ENCODE data around the gene PDGFD. TPM values are rescaled to one million over a fixed set of nuclear protein-coding genes. Genes with fewer than 3 reads are reported as not detected.

The PDGFD gene
- total RNA-seq, 1 donor from 2014 or later, result 37.1 TPM

- DNase-seq (ENCODE audit: low spot score), result no peak
Measured at GRCh38 chr11:104001561-104002056, 162.3 kb downstream of the PDGFD start.

- DNase-seq (ENCODE audit: low spot score), result no peak
Measured at GRCh38 chr11:104000798-104001197, 163.1 kb downstream of the PDGFD start.

- no peak for DNase-seq (ENCODE audit: low spot score)
Measured at GRCh38 chr11:103998826-103999508, 165.0 kb downstream of the PDGFD start.

- no peak for DNase-seq (ENCODE audit: low spot score)
Measured at GRCh38 chr11:103997082-103997481, 166.9 kb downstream of the PDGFD start.

GRCh38 chr11:103995896-103996295 lies 168.1 kb downstream of the PDGFD start:
- DNase-seq (ENCODE audit: low spot score), result no peak

GRCh38 chr11:103994518-103994917 lies 169.4 kb downstream of the PDGFD start:
- no peak for DNase-seq (ENCODE audit: low spot score)

- DNase-seq (ENCODE audit: low spot score), result no peak
Measured at GRCh38 chr11:103994094-103994493, 169.9 kb downstream of the PDGFD start.

- DNase-seq (ENCODE audit: low spot score), result no peak
Measured at GRCh38 chr11:103993507-103993906, 170.4 kb downstream of the PDGFD start.

- no peak for DNase-seq (ENCODE audit: low spot score)
Measured at GRCh38 chr11:103988595-103988969, 175.4 kb downstream of the PDGFD start.

- no peak for DNase-seq (ENCODE audit: low spot score)
Measured at GRCh38 chr11:103987629-103988594, 176.0 kb downstream of the PDGFD start.

GRCh38 chr11:103985041-103985440 lies 178.9 kb downstream of the PDGFD start:
- no peak for DNase-seq (ENCODE audit: low spot score)

- no peak for DNase-seq (ENCODE audit: low spot score)
Measured at GRCh38 chr11:103980108-103980507, 183.8 kb downstream of the PDGFD start.

- no peak for DNase-seq (ENCODE audit: low spot score)
Measured at GRCh38 chr11:103978616-103979595, 185.0 kb downstream of the PDGFD start.

GRCh38 chr11:103972013-103972412 lies 191.9 kb downstream of the PDGFD start:
- DNase-seq (ENCODE audit: low spot score), result no peak

GRCh38 chr11:103970701-103971249 lies 193.2 kb downstream of the PDGFD start:
- no peak for DNase-seq (ENCODE audit: low spot score)

GRCh38 chr11:103968685-103969084 lies 195.3 kb downstream of the PDGFD start:
- DNase-seq (ENCODE audit: low spot score), result no peak

- no peak for DNase-seq (ENCODE audit: low spot score)
Measured at GRCh38 chr11:103967985-103968384, 196.0 kb downstream of the PDGFD start.

GRCh38 chr11:103964390-103964789 lies 199.6 kb downstream of the PDGFD start:
- no peak for DNase-seq (ENCODE audit: low spot score)

- no peak for DNase-seq (ENCODE audit: low spot score)
Measured at GRCh38 chr11:103963648-103964047, 200.3 kb downstream of the PDGFD start.

- DNase-seq (ENCODE audit: low spot score), result no peak
Measured at GRCh38 chr11:103961010-103961409, 202.9 kb downstream of the PDGFD start.

GRCh38 chr11:103960108-103960507 lies 203.8 kb downstream of the PDGFD start:
- DNase-seq (ENCODE audit: low spot score), result no peak

All from mesenteric fat pad (tissue), 1 donor.